ENCODE results near the gene NRG2. TPM values are rescaled to one million over a fixed set of nuclear protein-coding genes. Genes with fewer than 3 reads are reported as not detected.

Gene NRG2
- total and polyA plus RNA-seq, 2 experiments from 2014 or later: 0.37 to 1.3 TPM

DNA sequence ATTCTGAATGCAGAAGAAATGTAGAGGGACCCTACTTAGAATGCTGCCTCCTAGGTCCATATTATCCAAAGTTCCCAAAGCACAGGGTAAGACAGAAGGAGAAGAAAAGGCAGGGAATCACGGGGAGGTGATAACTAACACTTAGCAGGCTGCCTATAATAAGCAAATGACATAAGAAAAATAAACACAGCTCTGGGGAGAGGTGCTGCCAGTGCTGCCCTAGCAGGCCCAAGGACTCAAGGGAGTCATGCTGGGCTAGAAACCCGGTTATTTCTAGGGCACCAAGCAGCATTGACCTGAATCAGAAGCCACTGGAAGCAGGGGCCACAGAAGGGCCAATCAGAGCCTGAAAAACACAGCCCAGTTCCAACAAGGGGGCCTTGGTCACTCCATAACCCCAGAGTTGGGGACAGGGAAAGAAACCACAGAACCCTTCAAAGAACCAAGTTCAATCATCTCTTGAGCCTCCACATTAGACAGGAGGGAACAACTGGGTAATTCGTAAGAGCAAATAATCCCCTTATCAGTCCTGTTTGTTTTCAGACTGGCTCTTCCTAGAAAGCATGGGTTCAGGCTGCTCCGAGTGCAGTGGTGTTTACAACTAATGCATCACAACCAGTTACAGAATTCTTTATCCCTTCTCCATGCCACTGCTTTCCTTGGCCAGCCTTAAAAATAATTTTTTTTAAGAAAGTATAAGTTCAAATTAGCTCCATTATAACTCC, 24.0 kb downstream of the NRG2 start (continued):
- TF ChIP-seq, protein P1, sequence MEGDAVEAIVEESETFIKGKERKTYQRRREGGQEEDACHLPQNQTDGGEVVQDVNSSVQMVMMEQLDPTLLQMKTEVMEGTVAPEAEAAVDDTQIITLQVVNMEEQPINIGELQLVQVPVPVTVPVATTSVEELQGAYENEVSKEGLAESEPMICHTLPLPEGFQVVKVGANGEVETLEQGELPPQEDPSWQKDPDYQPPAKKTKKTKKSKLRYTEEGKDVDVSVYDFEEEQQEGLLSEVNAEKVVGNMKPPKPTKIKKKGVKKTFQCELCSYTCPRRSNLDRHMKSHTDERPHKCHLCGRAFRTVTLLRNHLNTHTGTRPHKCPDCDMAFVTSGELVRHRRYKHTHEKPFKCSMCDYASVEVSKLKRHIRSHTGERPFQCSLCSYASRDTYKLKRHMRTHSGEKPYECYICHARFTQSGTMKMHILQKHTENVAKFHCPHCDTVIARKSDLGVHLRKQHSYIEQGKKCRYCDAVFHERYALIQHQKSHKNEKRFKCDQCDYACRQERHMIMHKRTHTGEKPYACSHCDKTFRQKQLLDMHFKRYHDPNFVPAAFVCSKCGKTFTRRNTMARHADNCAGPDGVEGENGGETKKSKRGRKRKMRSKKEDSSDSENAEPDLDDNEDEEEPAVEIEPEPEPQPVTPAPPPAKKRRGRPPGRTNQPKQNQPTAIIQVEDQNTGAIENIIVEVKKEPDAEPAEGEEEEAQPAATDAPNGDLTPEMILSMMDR (conservative IDR thresholded peaks at IDR 0.05; ENCODE audit: low read depth in 2 of 2): no peak
- TF ChIP-seq EZH2phosphoT487 (IDR thresholded peaks at IDR 0.05; ENCODE audit: unreplicated experiment) (no peak), ZNF114 (CRISPR knock-in tag; IDR thresholded peaks at IDR 0.05) (no peak), JUNB (IDR thresholded peaks at IDR 0.05; ENCODE audit: unreplicated experiment) (no peak), STAT1 (IDR thresholded peaks at IDR 0.05; ENCODE audit: unreplicated experiment) (no peak), POLR2AphosphoS5 (IDR thresholded peaks at IDR 0.05; ENCODE audit: low read depth) (no peak), ZNF331 (CRISPR knock-in tag; IDR thresholded peaks at IDR 0.05; ENCODE audit: low read depth) (no peak), CREB1 (CRISPR knock-in tag; IDR thresholded peaks at IDR 0.05; ENCODE audit: low read depth) (no peak)
- TF ChIP-seq, protein P2, sequence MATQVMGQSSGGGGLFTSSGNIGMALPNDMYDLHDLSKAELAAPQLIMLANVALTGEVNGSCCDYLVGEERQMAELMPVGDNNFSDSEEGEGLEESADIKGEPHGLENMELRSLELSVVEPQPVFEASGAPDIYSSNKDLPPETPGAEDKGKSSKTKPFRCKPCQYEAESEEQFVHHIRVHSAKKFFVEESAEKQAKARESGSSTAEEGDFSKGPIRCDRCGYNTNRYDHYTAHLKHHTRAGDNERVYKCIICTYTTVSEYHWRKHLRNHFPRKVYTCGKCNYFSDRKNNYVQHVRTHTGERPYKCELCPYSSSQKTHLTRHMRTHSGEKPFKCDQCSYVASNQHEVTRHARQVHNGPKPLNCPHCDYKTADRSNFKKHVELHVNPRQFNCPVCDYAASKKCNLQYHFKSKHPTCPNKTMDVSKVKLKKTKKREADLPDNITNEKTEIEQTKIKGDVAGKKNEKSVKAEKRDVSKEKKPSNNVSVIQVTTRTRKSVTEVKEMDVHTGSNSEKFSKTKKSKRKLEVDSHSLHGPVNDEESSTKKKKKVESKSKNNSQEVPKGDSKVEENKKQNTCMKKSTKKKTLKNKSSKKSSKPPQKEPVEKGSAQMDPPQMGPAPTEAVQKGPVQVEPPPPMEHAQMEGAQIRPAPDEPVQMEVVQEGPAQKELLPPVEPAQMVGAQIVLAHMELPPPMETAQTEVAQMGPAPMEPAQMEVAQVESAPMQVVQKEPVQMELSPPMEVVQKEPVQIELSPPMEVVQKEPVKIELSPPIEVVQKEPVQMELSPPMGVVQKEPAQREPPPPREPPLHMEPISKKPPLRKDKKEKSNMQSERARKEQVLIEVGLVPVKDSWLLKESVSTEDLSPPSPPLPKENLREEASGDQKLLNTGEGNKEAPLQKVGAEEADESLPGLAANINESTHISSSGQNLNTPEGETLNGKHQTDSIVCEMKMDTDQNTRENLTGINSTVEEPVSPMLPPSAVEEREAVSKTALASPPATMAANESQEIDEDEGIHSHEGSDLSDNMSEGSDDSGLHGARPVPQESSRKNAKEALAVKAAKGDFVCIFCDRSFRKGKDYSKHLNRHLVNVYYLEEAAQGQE (IDR thresholded peaks at IDR 0.05; ENCODE audit: unreplicated experiment): no peak

DNA sequence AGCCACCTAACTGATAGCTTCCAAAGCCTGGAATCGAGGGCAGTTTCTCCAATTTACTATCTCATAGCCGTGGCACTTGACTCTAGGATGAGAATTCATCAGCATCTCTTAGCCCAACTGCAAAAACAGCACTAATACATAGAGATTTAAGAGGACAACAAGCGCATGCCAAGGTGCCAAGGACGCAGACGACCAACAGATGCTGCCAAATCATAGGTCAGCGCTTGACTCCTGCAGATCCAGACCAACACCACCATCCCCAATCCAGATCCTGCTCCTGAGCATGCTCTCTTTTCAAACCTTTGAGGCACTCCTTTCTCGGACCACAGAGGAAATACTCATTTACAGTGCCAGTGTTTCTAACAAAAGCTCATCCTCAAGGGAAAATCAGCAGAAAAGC, 24.6 kb downstream of the NRG2 start:
- no peaks in the 10 kb centered on the region for H3K36me3 Mint-ChIP-seq (ENCODE audit: low read depth)
- H3K4me3 Mint-ChIP-seq: no peak overlapping the region
- H4K20me1 ChIP-seq (replicated peaks; ENCODE audit: insufficient read depth): no peaks in the 10 kb centered on the region
- no peak overlapping the region for H3K4me2 ChIP-seq
- DNase-seq (ENCODE audit: low spot score) (no peak), ATAC-seq (no peak)
- no peaks in the 10 kb centered on the region for H3K9me3 Mint-ChIP-seq
- no peaks in the 10 kb centered on the region for H3K27me3 Mint-ChIP-seq (ENCODE audit: insufficient read depth, low read depth, poor library complexity)
- no peaks in the 10 kb centered on the region for H3K79me2 ChIP-seq (replicated peaks; ENCODE audit: insufficient read depth)
- no peaks in the 10 kb centered on the region for H3K36me3 ChIP-seq (ENCODE audit: insufficient read depth)
- H3K4me3 ChIP-seq: no peak overlapping the region
- H3K4me1 ChIP-seq (ENCODE audit: insufficient read depth): no peaks in the 10 kb centered on the region
- no peaks in the 10 kb centered on the region for H3F3A ChIP-seq (replicated peaks; ENCODE audit: low read depth)
- no peak overlapping the region for H2AFZ ChIP-seq
- H3K4me1 Mint-ChIP-seq: no peaks in the 10 kb centered on the region
- H3K9me2 ChIP-seq (ENCODE audit: insufficient read depth): no peaks in the 10 kb centered on the region
- H3K27ac ChIP-seq (ENCODE audit: low read depth): no peak overlapping the region
- H3K27ac Mint-ChIP-seq: no peak overlapping the region
- H3K27me3 ChIP-seq (ENCODE audit: insufficient read depth): peaks cover 22% of the 10 kb centered on the region; the same call in 1 of the 2 replicates
- TF ChIP-seq POLR2AphosphoS5 (IDR thresholded peaks at IDR 0.05; ENCODE audit: low read depth) (no peak), ZNF331 (CRISPR knock-in tag; IDR thresholded peaks at IDR 0.05; ENCODE audit: low read depth) (no peak)
- TF ChIP-seq, protein P2 (IDR thresholded peaks at IDR 0.05; ENCODE audit: unreplicated experiment): no peak

Data from GM23338 (cell line).